ENCODE measurements around the gene GPR42.

Gene GPR42, protein sequence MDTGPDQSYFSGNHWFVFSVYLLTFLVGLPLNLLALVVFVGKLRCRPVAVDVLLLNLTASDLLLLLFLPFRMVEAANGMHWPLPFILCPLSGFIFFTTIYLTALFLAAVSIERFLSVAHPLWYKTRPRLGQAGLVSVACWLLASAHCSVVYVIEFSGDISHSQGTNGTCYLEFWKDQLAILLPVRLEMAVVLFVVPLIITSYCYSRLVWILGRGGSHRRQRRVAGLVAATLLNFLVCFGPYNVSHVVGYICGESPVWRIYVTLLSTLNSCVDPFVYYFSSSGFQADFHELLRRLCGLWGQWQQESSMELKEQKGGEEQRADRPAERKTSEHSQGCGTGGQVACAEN

DNA sequence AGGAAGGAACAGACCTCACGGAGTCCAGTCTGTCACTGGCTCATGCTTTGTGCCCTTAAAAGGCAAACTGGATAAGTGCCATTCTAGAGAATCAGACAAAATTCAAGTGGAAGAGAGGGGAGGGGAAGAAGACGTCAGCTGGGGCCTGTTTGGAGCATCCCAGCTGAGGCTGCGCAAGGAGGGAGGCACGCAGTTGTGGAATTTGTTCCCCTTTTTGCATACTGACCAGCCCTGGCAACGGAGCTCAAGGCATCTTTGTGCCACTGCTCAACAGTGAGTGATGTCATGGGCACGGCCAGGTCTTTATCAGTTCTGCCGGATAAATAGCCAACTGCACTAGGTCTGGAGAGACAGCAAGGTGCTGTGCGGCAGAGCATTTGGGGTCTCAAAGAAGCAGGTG is at the start of gene GPR42:
Gene GPR42 (plus strand): TSS at position 347 of the 400 bp plus-strand sequence. CDS start 292 bp downstream, outside the sequence.
- no peak for DNase-seq

GRCh38 chr19:35321291-35321690 is 49.6 kb upstream of the GPR42 start:
- DNase-seq: no peak

GRCh38 chr19:35322014-35322413 is 48.9 kb upstream of the GPR42 start:
- no peak for DNase-seq

GRCh38 chr19:35327642-35328041 is 43.2 kb upstream of the GPR42 start:
- DNase-seq: no peak

- no peak for DNase-seq
Measured at GRCh38 chr19:35328851-35329285, 42.0 kb upstream of the GPR42 start, which contains the start of gene CD22. Gene CD22, plus strand, starts transcription at chr19:35329187. Its CDS starts 2,854 bp downstream, at chr19:35332041.

GRCh38 chr19:35329323-35329722 is 41.5 kb upstream of the GPR42 start:
- DNase-seq: no peak

GRCh38 chr19:35330475-35330874 is 40.4 kb upstream of the GPR42 start:
- no peak for DNase-seq

DNA sequence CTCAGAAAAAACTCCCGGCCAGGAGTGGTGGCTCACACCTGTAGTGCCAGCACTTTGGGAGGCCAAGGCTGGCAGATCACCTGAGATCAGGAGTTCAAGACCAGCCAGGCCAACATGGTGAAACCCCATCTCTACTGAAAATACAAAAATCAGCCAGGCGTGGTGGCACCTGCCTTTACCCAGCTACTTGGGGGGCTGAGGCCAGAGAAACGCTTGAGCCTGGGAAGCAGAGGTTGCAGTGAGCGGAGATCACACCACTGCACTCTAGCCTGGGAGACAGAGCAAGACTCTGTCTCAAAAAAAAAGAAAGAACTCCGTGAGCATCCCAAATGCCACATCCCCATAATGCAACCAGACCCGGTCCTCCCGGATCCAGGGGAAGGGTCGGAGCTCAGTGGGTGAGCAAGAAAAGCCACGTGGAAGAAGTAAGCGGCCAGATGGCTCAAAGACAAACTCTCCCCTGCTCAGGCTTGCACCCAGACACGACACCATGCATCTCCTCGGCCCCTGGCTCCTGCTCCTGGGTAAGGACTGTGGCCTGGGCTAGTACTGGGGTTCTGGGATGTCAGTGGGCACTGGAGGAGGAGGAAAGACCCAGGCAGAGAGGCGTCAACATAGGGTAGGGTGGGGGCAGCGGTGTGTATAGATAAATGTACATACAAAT is 39.2 kb upstream of the GPR42 start:
- DNase-seq: no peak

GRCh38 chr19:35332817-35333216 is 38.1 kb upstream of the GPR42 start:
- no peak for DNase-seq

GRCh38 chr19:35334144-35334753 is 36.6 kb upstream of the GPR42 start:
- no peak for DNase-seq

DNA sequence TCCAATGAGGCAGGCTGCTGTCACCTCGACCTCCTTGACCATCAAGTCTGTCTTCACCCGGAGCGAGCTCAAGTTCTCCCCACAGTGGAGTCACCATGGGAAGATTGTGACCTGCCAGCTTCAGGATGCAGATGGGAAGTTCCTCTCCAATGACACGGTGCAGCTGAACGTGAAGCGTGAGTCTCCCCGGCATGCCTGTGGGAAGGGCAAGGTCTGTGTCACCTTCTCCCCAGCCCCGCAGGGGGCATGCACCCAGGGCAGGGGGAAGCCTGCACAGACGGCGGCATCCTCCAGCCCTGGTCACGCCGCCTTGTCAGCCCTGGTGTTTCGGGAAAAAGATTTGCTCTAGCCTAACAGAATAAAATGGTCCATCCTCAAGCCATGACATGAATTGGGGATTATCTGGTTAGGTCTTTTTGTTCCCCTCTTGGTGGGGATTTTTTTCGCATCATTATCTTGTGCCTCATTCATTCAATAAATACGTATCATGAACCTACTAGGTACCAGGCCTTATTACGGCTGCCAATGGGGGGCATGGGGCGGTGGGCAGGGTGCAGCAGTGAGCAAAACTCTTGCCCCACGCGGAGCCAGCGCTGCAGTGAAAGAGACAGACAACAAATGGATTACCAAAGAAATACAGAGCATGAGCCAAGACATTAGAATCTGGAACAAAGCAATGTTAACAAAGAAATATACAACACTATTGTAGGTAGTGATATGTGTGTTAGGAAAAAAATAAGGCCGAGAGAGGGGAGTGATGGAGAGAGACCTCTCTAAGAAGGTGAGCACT is 34.5 kb upstream of the GPR42 start:
- DNase-seq: no peak

GRCh38 chr19:35337097-35337983 is 33.5 kb upstream of the GPR42 start:
- DNase-seq: no peak

- no peak for DNase-seq
Measured at GRCh38 chr19:35337984-35338296, 32.9 kb upstream of the GPR42 start.

GRCh38 chr19:35340431-35340830 is 30.4 kb upstream of the GPR42 start:
- no peak for DNase-seq

GRCh38 chr19:35341006-35341405 is 29.9 kb upstream of the GPR42 start:
- no peak for DNase-seq

DNA sequence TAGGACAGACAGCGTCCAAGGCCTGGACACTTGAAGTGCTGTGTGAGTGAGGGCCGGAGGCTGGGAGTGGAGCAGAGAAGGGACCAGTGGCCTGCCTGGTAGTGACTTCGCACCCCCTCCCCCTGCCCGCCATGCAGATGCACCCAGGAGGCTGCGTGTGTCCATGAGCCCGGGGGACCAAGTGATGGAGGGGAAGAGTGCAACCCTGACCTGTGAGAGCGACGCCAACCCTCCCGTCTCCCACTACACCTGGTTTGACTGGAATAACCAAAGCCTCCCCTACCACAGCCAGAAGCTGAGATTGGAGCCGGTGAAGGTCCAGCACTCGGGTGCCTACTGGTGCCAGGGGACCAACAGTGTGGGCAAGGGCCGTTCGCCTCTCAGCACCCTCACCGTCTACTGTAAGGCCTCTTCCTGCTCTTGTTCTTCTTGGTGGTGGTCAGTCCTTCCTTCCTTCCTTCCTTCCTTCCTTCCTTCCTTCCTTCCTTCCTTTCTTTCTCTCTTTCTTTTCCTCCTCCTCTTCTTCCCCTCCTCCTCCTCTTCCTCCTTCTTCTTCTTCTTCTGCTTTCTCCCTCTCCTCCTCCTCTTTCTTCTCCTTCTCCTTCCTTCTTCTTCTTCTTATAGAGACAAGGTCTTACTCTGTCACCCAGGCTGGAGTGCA is 29.2 kb upstream of the GPR42 start:
- no peak for DNase-seq

DNA sequence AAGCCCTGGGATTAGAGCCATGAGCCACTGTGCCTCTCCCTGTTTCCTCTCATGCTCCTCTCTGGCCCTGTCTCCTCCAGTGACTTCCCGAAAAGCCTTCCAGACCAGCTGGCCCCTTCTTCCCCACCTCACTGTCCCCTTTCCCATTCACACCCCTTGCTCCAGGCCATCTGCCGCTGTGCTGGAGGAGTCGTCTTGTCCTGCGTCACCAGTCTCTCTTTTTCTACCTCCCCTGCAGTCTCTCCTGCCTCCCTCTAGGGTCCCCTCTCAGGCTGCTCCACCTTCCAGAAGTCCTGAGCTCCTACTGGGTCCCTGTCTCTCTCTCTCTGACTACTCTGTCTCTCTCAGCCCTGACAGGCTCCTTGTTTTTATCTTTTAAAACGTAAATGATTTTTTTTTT is 28.4 kb upstream of the GPR42 start:
- no peak for DNase-seq

DNA sequence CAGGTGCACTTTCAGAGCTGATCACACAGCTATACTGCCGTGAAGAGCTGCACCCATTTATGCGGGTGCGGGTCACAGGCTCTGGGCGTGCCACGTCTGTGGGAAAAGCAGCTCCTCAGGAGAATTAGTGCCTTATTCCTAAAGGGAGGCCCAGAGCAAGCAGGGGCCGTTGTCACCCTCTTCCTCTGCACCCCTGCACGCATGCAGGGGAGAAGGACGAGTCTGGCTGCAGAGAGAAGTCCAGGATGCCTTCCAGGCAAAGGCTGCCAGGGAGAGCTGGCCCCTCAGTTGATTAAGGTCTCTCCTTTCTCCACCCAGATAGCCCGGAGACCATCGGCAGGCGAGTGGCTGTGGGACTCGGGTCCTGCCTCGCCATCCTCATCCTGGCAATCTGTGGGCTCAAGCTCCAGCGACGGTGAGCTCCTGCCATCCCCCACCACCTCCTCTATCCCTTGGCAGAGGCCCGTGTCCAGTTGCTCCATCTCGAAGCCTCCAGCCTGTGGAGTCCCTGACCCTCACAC is 26.3 kb upstream of the GPR42 start:
- no peak for DNase-seq

DNA sequence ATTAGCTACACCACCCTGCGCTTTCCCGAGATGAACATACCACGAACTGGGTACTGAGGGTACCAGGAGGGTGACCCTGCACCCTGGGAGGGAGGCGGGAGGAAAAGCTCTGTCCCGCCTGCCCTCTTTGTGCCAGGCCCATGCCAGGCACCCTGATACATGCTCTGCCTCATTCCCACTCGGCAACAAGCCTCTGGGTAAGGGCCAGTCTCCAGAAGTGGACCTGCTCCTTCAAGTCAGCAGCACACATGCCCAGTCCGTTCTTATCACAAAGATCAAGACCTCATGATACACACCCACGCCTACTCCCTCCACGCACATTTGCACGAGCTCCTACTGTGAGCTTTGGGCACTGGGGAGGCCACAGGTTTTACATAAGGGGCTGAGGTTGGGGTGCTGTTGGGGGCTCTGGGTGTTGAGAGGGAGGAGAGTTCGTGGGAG is 25.2 kb upstream of the GPR42 start:
- no peak for DNase-seq

DNA sequence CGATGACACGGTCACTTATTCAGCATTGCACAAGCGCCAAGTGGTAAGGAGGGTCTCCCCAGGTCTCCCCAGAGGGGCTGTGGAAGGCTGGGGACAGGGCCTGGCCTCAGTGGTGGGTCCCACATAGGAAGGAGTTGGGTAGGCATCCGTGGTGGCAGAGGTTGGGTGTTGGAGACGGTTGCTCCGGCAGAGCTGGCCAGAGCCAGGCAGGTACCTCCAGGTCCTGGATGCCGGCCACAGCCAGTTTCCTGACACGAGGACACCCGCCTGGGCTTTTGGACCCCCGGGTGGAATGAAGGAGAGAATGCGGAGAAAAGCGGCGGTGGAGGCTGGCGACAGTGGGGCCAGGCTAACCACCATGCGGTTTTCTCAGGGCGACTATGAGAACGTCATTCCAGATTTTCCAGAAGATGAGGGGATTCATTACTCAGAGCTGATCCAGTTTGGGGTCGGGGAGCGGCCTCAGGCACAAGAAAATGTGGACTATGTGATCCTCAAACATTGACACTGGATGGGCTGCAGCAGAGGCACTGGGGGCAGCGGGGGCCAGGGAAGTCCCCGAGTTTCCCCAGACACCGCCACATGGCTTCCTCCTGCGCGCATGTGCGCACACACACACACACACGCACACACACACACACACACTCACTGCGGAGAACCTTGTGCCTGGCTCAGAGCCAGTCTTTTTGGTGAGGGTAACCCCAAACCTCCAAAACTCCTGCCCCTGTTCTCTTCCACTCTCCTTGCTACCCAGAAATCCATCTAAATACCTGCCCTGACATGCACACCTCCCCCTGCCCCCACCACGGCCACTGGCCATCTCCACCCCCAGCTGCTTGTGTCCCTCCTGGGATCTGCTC is 24.4 kb upstream of the GPR42 start:
- no peak for DNase-seq
